A673 (cell line): Measurements from ENCODE around the gene CHD2. TPM values are rescaled to one million over a fixed set of nuclear protein-coding genes. Genes with fewer than 3 reads are reported as not detected.
A peak's percentile ranks its signal among the peaks of the same experiment; 100 is the strongest.
"Not testable (repeated sequence)": the region's sequence is repeated elsewhere in the genome, so short reads cannot be mapped to it uniquely, and the experiment has no call there.

Experiments
- BruUV-seq: library from RNA; stranded (reverse); fragments of 400-500 nt; replicated peaks from 2 replicates; lab custom pipeline; 2021; lab: Mats Ljungman, UMichigan
- CTCF ChIA-PET: fragments of 300-600 bp; sonication (Branson Sonifier 250); formaldehyde crosslinking; loops from one replicate; lab custom pipeline; 2022; ENCODE audit warnings: antibody characterized with exemption; lab: Charles Lee
- POLR2A ChIA-PET: fragments of 300-600 bp; sonication (Branson Sonifier 250); formaldehyde crosslinking; loops from one replicate; lab custom pipeline; 2022; ENCODE audit warnings: antibody characterized with exemption; ENCODE audit not compliant: low non-redundant PET; lab: Charles Lee
- DNase-seq: peaks from one replicate; pipeline ENCODE4 v3.0.0-alpha.2; 2015; ENCODE audit warnings: low spot score
- H3K27ac ChIP-seq: fragments of 200-600 bp; sonication (generic); 2 replicates; pipeline ENCODE4 v1.5.1; 2016; ENCODE audit warnings: mixed run types, low read depth, mild to moderate bottlenecking, mixed read lengths, antibody characterized with exemption, low read length; ENCODE audit not compliant: poor library complexity, severe bottlenecking
- H3K27me3 ChIP-seq: fragments of 200-600 bp; sonication (generic); replicated peaks from 2 replicates; pipeline ENCODE4 v1.6.1; 2017; ENCODE audit warnings: mixed run types, low read depth, mild to moderate bottlenecking, mixed read lengths, antibody characterized with exemption, low read length; ENCODE audit not compliant: insufficient read depth, poor library complexity
- H3K36me3 ChIP-seq: fragments of 200-600 bp; sonication (generic); 2 replicates; pipeline ENCODE4 v1.6.1; 2016; ENCODE audit warnings: mixed run types, mild to moderate bottlenecking, mixed read lengths, antibody characterized with exemption, low read length; ENCODE audit not compliant: insufficient read depth, poor library complexity, severe bottlenecking
- H3K4me1 ChIP-seq: fragments of 200-600 bp; sonication (generic); 2 replicates; pipeline ENCODE4 v1.6.1; 2017; ENCODE audit warnings: mixed run types, mild to moderate bottlenecking, mixed read lengths, antibody characterized with exemption, low read length; ENCODE audit not compliant: insufficient read depth, poor library complexity, severe bottlenecking
- H3K4me3 ChIP-seq: fragments of 200-600 bp; sonication (generic); 2 replicates; pipeline ENCODE4 v1.5.1; 2016; ENCODE audit warnings: low read depth, mixed run types, mild to moderate bottlenecking, mixed read lengths, low read length; ENCODE audit not compliant: poor library complexity, severe bottlenecking
- H3K9me3 ChIP-seq: fragments of 200-600 bp; sonication (generic); 2 replicates; pipeline ENCODE4 v1.6.1; 2016; ENCODE audit warnings: mixed run types, low read depth, mild to moderate bottlenecking, mixed read lengths, antibody characterized with exemption, low read length; ENCODE audit not compliant: poor library complexity, severe bottlenecking
- EZH2 ChIP-seq: fragments of 200-600 bp; sonication (generic); IDR thresholded peaks from 2 replicates; pipeline ENCODE4 v1.6.1; 2017; ENCODE audit warnings: borderline replicate concordance, low read depth, mild to moderate bottlenecking, mixed read lengths, antibody characterized with exemption, low read length; ENCODE audit not compliant: poor library complexity, severe bottlenecking
- intact Hi-C: fragments of 100-400 bp; cut with micrococcal nuclease; formaldehyde crosslinking; loops from one replicate; pipeline ENCODE4 v1.10.0; 2022; ENCODE audit not compliant: unreplicated experiment
- total RNA-seq: library from RNA; stranded (reverse); gene quantifications from 2 replicates; pipeline ENCODE4 v1.2.3, GENCODE V29; 2021
- TF ChIP-seq, protein P1 (sequence below): fragments of 300-800, 200-600 bp; sonication (generic); conservative IDR thresholded peaks from 2 replicates; pipeline ENCODE4 v1.5.1; 2017; ENCODE audit warnings: low read depth, mild to moderate bottlenecking, antibody characterized with exemption, low read length, moderate library complexity, mixed read lengths

The CHD2 gene
- total RNA-seq, 1 experiment from 2014 or later = 75.7 TPM

DNA sequence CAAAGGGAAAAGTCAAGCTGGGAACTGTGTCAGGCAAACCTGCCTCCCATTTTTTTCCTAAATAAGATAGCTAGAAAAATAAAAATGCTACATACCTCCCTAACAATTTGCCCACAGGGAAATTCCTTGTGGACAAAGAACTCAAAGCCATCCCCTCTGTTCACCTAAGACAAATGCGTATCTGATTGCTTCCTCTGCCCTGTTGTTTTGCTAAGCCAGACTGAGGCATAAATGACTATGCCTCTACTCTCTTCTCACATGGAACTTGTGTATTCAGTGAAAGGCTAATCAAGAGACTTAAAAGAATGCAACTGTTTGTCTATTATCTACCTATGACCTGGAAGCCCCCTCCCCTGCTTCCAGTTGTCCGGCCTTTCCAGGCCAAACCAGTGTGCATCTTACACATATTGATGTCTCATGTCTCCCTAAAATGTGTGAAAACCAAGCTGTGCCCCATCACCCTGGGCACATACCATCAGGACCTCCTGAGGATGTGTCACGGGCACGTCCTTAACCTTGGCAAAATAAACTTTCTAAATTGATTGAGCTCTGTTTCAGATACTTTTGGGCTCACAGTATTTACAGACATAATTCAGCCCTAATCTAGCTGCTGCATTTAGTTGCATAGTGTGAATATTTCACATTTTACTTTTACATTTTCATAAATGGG lies 15.8 kb downstream of the CHD2 start:
- peaks cover 30% of the 10 kb centered on the region for H3K4me1 ChIP-seq
- POLR2A ChIA-PET = no interaction called here
- intact Hi-C loops = no loop called here
- H3K27ac ChIP-seq = no peak overlapping the region
- H3K36me3 ChIP-seq = peaks cover 4% of the 10 kb centered on the region
- CTCF ChIA-PET = no interaction called here
- H3K27me3 ChIP-seq = no peaks in the 10 kb centered on the region
- no TSS peak for BruUV-seq
- H3K4me3 ChIP-seq = no peak overlapping the region
- H3K9me3 ChIP-seq = no peaks in the 10 kb centered on the region
- TF ChIP-seq EZH2 = no peak
- TF ChIP-seq, protein P1, sequence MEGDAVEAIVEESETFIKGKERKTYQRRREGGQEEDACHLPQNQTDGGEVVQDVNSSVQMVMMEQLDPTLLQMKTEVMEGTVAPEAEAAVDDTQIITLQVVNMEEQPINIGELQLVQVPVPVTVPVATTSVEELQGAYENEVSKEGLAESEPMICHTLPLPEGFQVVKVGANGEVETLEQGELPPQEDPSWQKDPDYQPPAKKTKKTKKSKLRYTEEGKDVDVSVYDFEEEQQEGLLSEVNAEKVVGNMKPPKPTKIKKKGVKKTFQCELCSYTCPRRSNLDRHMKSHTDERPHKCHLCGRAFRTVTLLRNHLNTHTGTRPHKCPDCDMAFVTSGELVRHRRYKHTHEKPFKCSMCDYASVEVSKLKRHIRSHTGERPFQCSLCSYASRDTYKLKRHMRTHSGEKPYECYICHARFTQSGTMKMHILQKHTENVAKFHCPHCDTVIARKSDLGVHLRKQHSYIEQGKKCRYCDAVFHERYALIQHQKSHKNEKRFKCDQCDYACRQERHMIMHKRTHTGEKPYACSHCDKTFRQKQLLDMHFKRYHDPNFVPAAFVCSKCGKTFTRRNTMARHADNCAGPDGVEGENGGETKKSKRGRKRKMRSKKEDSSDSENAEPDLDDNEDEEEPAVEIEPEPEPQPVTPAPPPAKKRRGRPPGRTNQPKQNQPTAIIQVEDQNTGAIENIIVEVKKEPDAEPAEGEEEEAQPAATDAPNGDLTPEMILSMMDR = no peak
- DNase-seq = no peak

- peak overlapping the region; percentile 79 for H3K27ac ChIP-seq
- peaks cover 5% of the 10 kb centered on the region for H3K36me3 ChIP-seq
- TF ChIP-seq, protein P1 = peak; percentile 97
- no peak for TF ChIP-seq EZH2
- H3K27me3 ChIP-seq = no peaks in the 10 kb centered on the region
- H3K4me3 ChIP-seq = no peak overlapping the region
- ChIA-PET POLR2A (interaction anchor here (0.7 kb wide), 1 partner anchor 1712 kb away, joined by 4 read pairs; no protein-coding TSS in a partner anchor), CTCF (interaction anchor here (0.6 to 1.7 kb wide), 7 partner anchors 9 to 202 kb away, joined by 3 to 9 read pairs (median 6); partner anchors contain the start of gene CHD2)
- intact Hi-C loops = loop anchor here (1.0 kb wide), 1 partner anchor 109 kb away; no protein-coding TSS in a partner anchor
- peaks cover 34% of the 10 kb centered on the region for H3K4me1 ChIP-seq
- DNase-seq = peak; percentile 96
- H3K9me3 ChIP-seq = no peaks in the 10 kb centered on the region
- BruUV-seq = TSS peak; percentile 98
Observed at GRCh38 chr15:92917598-92918407, 17.7 kb downstream of the CHD2 start.

- DNase-seq, H3K9me3 ChIP-seq, BruUV-seq, POLR2A ChIA-PET, H3K27me3 ChIP-seq, H3K36me3 ChIP-seq, H3K27ac ChIP-seq, H3K4me3 ChIP-seq: not testable (repeated sequence)
- CTCF ChIA-PET = interaction anchor here (1.4 to 1.7 kb wide), 2 partner anchors 109 to 122 kb away, joined by 6 to 9 read pairs; no protein-coding TSS in a partner anchor
- H3K4me1 ChIP-seq = peaks cover 28% of the 10 kb centered on the region
- intact Hi-C loops = loop anchor here (1.0 kb wide), 1 partner anchor 110 kb away; no protein-coding TSS in a partner anchor
Observed at GRCh38 chr15:92918881-92919280, 18.8 kb downstream of the CHD2 start.
